Spinal cord (tissue), 10 donors: ENCODE results near the gene TTK. TPM values are rescaled to one million over a fixed set of nuclear protein-coding genes. Genes with fewer than 3 reads are reported as not detected.

Experiments
- DNase-seq, 6 donors: peaks; one replicate each; pipeline versions ENCODE4 v3.0.0 to v3.0.0-alpha.2; 2013 to 2015; ENCODE audit warnings: low spot score in 6 of 6, low read depth in 4 of 6
- H3K27ac ChIP-seq: one replicate; pipeline ENCODE4 v1.5.1; 2013; ENCODE audit warnings: low read depth, low read length, control low read depth
- H3K27me3 ChIP-seq: one replicate; pipeline ENCODE4 v1.6.1; 2013; ENCODE audit warnings: low read length; ENCODE audit not compliant: control insufficient read depth, insufficient read depth
- H3K36me3 ChIP-seq: one replicate; pipeline ENCODE4 v1.6.1; 2013; ENCODE audit warnings: low read length; ENCODE audit not compliant: control insufficient read depth, insufficient read depth
- H3K4me1 ChIP-seq: one replicate; pipeline ENCODE4 v1.6.1; 2013; ENCODE audit warnings: low read length; ENCODE audit not compliant: control insufficient read depth, insufficient read depth
- H3K4me3 ChIP-seq: one replicate; pipeline ENCODE4 v1.5.1; 2013; ENCODE audit warnings: low read depth, low read length, control low read depth
- H3K9me3 ChIP-seq: one replicate; pipeline ENCODE4 v1.6.1; 2013; ENCODE audit warnings: low read length; ENCODE audit not compliant: control insufficient read depth, insufficient read depth
- WGBS: methylation state at CpG from one replicate; pipeline ENCODE4 v1.1.5; 2013; ENCODE audit warnings: missing lambda C conversion rate; ENCODE audit not compliant: insufficient coverage; 5-methylcytosine and 5-hydroxymethylcytosine counted together
- polyA plus RNA-seq, 2 donors: library from polyadenylated mRNA; unstranded; fragments of 120-200 nt; gene quantifications; one replicate each; pipeline ENCODE4 v1.2.1, GENCODE V29; 2013; ENCODE audit not compliant: insufficient read length in 2 of 2
- total RNA-seq, 2 donors: library from RNA; depleted of rRNA in 1 of 2; stranded (reverse); fragments of 120-200 nt in 1 of 2; fragments of >200 nt in 1 of 2; gene quantifications; one replicate each; pipeline versions ENCODE4 v1.2.3 to v1.2.4, GENCODE V29; 2013 to 2014
- donor health status: healthy.

The TTK gene
- total and polyA plus RNA-seq, 4 donors, result 7.8 to 14.0 (median 10.7) TPM

DNA sequence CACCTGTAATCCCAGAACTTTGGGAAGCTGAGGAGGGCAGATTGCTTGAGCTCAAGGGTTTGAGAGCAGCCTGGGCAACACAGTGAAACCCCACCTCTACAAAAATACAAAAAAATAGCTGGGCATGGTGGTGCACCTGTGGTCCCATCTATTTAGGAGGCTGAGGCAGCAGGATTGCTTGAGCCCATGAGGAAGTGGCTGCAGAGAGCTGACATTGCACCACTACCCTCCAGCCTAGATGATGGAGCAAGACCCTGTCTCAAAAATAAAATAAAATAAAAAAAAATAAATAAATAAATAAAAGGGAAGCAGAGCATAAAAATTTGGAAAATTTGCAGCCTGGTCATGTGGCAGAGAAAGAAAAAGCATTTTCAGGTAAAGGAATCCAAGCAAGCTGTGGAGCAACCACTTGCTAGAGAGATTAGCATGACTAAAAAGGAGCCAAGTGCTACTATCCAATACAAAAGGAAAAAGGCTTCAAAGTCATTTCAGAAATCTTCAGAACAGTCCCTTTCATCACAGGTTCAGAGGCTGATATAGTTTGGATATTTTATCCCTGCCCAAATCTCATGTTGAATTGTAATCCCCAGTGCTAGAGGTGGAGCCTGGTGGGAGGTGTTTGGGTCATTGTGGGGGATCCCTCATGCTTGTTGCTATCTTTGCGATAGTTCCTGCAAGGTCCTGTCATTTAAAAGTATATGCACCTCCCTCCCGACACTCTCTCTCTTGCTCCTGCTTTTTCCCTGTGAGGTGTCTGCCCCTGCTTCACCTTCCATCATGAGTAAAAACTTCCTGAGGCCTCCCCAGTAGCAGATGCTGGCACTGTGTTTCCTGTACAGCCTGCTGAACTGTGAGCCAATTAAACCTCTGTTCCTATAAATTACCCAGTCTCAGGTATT, 11.2 kb upstream of the TTK start:
- Histone ChIP-seq H3K36me3 (no peaks in the 10 kb centered on the region), H3K4me3 (no peak overlapping the region), H3K9me3 (no peaks in the 10 kb centered on the region), H3K27me3 (no peaks in the 10 kb centered on the region), H3K27ac (no peak overlapping the region), H3K4me1 (no peaks in the 10 kb centered on the region)
- 61% methylated on average over 2 of the region's 2 CpGs for WGBS
- no peak for DNase-seq

DNA sequence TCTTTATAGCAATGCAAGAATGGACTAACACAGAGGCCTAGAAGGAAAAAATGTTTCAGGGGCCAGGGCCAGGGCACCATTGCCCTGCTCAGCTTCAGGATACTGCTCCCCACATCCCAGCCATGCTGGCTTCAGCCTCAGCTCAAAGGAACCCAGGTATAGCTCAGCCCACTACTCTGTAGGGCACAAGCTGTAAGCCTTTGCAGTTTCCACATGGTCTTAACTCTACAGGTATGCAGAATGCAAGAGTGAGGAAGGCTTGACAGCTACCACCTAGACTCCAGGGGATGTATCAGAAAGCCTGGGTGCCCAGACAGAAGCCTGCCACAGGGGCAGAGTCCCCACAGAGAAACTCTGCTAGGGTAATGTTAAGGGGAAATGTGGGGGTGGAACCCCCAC, 10.5 kb upstream of the TTK start:
- H3K4me3 ChIP-seq, result no peak overlapping the region
- H3K27me3 ChIP-seq, result no peaks in the 10 kb centered on the region
- no peaks in the 10 kb centered on the region for H3K4me1 ChIP-seq
- no peaks in the 10 kb centered on the region for H3K36me3 ChIP-seq
- no peak overlapping the region for H3K27ac ChIP-seq
- H3K9me3 ChIP-seq, result no peaks in the 10 kb centered on the region
- no peak for DNase-seq

DNA sequence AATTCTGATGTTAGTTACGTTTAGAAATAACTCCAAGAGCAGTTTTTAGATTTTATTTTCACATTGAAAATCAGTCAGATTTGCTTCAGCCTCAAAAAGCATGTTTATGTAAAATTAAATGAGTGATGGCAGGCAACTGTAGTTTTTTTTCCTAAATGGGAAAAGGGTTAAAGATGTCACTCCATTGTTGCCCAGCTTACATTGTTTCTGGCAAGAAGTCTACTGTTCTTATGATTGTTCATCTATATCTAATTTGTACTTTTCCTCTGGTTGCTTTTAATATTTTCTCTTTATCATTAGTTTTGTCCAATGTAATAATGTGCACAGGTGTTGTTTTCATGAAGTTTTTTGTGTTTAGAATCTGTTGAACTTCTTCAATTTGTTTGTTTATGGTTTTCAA, 6.7 kb upstream of the TTK start:
- no peaks in the 10 kb centered on the region for H3K9me3 ChIP-seq
- H3K36me3 ChIP-seq, result no peaks in the 10 kb centered on the region
- DNase-seq, result no peak
- H3K4me1 ChIP-seq, result no peaks in the 10 kb centered on the region
- WGBS, result no CpG with 5 or more reads among the region's 1 CpG
- H3K27me3 ChIP-seq, result no peaks in the 10 kb centered on the region
- no peak overlapping the region for H3K27ac ChIP-seq
- no peak overlapping the region for H3K4me3 ChIP-seq

DNA sequence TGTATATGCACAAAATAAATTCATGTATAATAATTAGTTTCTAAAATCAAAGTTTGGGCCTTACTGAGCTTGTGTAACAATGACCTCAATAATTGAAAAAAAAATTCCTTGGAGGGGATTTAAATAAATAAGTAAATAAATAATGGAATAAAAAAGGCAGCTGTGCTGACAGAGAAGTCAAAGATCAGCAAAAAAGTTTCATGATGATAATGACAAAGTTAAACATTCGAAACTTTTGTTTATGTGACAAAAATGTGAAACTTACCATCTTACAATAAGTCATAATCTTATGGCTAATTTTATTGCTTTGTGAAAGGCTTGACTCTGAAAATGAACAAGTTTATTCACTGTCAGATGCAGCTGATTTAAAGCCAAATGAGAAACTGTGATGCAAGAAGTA, 3.1 kb upstream of the TTK start:
- Histone ChIP-seq H3K4me1 (peaks cover 9% of the 10 kb centered on the region), H3K27ac (no peak overlapping the region), H3K27me3 (no peaks in the 10 kb centered on the region), H3K36me3 (no peaks in the 10 kb centered on the region), H3K9me3 (no peaks in the 10 kb centered on the region), H3K4me3 (no peak overlapping the region)
- no CpG with 5 or more reads among the region's 1 CpG for WGBS
- DNase-seq, result no peak

DNA sequence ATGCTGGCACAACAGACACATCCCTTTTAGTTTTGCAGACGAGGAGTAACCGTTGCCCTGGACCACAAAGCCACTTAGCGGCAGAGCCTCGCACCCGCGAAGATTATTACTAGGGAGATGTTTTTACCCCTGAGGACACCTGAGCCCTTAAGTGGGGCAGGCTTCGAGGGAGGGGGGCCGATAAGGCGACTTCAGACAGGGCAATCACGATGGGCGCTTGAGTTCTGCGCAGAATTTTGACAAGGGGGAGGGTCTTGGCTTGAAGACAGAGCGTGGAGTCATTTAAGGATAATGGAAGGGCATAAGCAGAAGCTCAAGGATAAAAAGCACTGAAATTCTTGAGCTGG, 650 bp upstream of the TTK start:
- 4% methylated on average over 13 of the region's 13 CpGs for WGBS
- Histone ChIP-seq H3K27me3 (no peaks in the 10 kb centered on the region), H3K4me3 (peak overlapping the region; percentile 85), H3K36me3 (no peaks in the 10 kb centered on the region), H3K4me1 (peaks cover 9% of the 10 kb centered on the region), H3K27ac (peak overlapping the region; percentile 85), H3K9me3 (no peaks in the 10 kb centered on the region)
- peak in 4 of 6 donors; percentile 29 to 86 (median 72) for DNase-seq

DNA sequence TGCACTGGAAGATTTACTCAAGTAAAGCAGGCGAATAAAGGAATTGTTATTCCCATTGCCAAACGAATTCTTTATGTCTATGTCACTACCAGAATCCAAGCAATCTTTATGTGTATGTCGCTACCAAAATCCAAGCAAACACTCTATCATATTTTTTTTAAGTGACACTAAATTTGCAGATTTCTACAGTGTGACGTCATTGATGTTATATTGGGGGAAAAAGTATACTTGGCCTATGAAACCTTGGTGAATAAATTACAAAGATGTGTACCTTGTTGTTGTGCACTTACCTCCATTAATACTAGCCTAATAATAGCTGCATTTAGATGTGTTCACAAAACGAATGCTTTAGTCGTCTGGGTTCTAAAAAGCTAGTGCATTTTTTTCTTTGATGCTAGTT, 957 bp downstream of the TTK start:
- WGBS, result no CpG with 5 or more reads among the region's 6 CpGs
- no peaks in the 10 kb centered on the region for H3K9me3 ChIP-seq
- H3K4me1 ChIP-seq, result peaks cover 9% of the 10 kb centered on the region
- DNase-seq, result no peak
- H3K4me3 ChIP-seq, result peak overlapping the region; percentile 85
- no peak overlapping the region for H3K27ac ChIP-seq
- H3K36me3 ChIP-seq, result no peaks in the 10 kb centered on the region
- no peaks in the 10 kb centered on the region for H3K27me3 ChIP-seq

DNA sequence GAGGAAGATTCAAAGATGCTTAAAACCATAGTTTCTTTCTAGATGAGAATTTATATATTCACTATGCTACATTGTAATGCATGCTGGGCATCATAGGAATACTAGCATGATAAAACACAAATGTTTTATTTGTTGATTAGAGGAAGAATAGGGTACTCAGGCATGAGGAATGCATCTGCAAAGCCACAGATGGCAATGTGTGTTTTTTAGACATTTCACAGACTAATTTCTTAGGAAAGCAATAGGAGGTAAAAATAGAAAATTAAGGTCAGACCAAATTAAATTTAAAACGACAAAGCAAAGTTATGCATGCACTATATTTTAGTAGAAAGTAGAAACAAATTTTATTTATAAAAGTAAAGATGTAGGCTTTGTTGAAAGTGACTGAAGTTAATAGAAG, 2.1 kb downstream of the TTK start:
- Histone ChIP-seq H3K27me3 (no peaks in the 10 kb centered on the region), H3K4me3 (no peak overlapping the region), H3K9me3 (no peaks in the 10 kb centered on the region), H3K4me1 (peaks cover 9% of the 10 kb centered on the region), H3K36me3 (no peaks in the 10 kb centered on the region), H3K27ac (no peak overlapping the region)
- DNase-seq, result no peak
- no CpG with 5 or more reads among the region's 1 CpG for WGBS

DNA sequence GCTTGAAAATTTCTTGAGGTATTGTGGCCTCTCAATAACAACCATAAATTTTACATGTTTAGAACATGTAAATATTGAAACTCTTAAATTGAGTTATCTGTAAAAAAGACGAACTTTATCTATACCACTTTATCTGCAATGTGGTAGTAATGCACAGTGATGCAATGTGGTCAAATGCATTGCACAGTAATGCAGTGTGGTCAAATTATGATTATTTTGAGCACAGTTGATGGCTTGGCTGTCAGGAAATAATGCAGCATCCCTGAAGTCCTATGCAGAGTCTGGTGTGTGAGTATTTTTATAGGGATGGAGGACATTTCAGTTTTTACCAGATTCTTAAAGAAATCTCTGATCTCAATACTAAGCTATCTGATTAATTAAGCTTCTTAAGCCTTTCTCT, 5.1 kb downstream of the TTK start:
- H3K27ac ChIP-seq, result no peak overlapping the region
- no peak for DNase-seq
- peaks cover 3% of the 10 kb centered on the region for H3K4me1 ChIP-seq
- no peaks in the 10 kb centered on the region for H3K36me3 ChIP-seq
- WGBS, result no CpG with 5 or more reads among the region's 1 CpG
- no peaks in the 10 kb centered on the region for H3K9me3 ChIP-seq
- H3K27me3 ChIP-seq, result no peaks in the 10 kb centered on the region
- H3K4me3 ChIP-seq, result no peak overlapping the region

DNA sequence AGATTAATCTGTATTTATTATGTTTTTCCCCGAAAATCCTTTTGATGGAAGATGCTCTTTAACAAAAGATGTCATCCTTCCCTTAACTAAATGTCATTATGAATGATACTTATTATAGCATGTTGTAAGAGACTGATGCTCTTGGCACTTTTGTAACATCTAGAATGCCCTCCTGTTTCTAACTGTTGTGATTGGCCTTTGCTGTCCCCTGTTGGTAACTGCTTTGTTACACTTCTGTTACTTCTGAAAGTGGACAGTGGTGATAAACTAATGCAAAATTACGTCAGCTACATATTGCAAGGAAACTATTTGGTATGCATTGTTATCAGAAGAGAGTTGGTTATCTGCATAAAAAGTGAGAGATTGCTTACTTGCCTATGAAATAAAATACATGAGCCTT, 5.8 kb downstream of the TTK start:
- H3K27me3 ChIP-seq, result no peaks in the 10 kb centered on the region
- no peak overlapping the region for H3K27ac ChIP-seq
- H3K4me1 ChIP-seq, result no peaks in the 10 kb centered on the region
- H3K4me3 ChIP-seq, result no peak overlapping the region
- 50% methylated on average over 1 of the region's 2 CpGs for WGBS
- no peak for DNase-seq
- no peaks in the 10 kb centered on the region for H3K9me3 ChIP-seq
- H3K36me3 ChIP-seq, result no peaks in the 10 kb centered on the region

DNA sequence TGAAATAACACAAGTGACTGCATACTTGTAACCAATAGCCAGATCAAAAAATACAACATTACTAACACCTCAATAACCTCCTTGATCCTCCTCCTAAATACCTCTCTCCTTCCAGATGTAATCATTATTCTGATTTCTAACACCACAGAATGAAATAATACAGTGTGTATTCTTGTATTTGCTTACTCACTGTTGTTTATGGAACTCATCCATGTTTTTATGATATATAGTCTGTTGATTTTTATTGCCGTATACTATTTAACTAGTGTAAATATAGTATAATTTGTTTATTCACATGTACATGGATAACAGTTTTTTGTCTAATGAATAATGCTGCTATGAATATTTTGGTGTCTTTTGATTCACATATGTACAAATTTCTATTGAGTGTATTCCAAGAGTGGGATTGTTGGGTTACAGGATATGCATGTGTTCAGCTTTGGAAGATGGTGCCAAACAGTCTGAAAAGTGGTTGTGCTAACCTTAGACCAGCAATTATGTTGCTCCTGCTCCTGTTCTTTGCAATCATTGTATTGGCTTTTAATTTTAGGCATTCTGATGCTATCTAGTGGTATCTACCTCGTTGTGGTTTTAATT, 11.5 kb downstream of the TTK start:
- Histone ChIP-seq H3K9me3 (no peaks in the 10 kb centered on the region), H3K27me3 (no peaks in the 10 kb centered on the region), H3K4me3 (no peak overlapping the region), H3K27ac (no peak overlapping the region), H3K36me3 (no peaks in the 10 kb centered on the region), H3K4me1 (no peaks in the 10 kb centered on the region)
- no peak for DNase-seq
- WGBS, result no CpG with 5 or more reads among the region's 2 CpGs
